SU-DHL-6 (cell line): ENCODE data around the gene SLC38A3.
"Not testable (repeated sequence)": the region's sequence is repeated elsewhere in the genome, so short reads cannot be mapped to it uniquely, and the experiment has no call there.

ENCODE experiments used
- EZH2phosphoT487 ChIP-seq: fragments of 200-600 bp; sonication (generic), shearing (Covaris generic); conservative IDR thresholded peaks from 2 replicates; pipeline ENCODE4 v1.6.1; 2018; ENCODE audit warnings: mild to moderate bottlenecking, antibody characterized with exemption, low read length, moderate library complexity, mixed read lengths
- TF ChIP-seq, protein P1 (sequence below): fragments of 200-600 bp; sonication (generic); IDR thresholded peaks from one replicate; pipeline ENCODE4 v1.5.1; 2017; ENCODE audit warnings: antibody characterized with exemption, mild to moderate bottlenecking, low read length, moderate library complexity; ENCODE audit not compliant: insufficient read depth, poor library complexity, severe bottlenecking

DNA sequence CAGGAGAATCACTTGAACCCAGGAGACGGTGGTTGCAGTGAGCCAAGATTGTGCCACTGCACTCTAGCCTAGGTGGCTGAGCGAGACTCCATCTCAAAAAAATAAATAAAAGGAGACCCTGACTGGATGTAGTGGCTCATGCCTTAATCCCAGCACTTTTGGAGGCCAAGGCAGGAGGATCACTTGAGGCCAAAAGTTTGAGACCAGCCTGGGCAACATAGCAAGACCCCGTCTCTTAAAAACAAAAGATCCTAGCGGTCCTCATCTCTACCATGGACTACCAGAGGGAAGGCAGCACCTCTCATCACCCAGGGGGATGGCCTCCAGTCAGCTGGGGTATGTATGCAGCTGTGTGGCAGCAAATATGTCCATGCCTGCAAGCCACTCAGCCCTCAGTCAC, 57.1 kb downstream of the SLC38A3 start:
- TF ChIP-seq, protein P1, sequence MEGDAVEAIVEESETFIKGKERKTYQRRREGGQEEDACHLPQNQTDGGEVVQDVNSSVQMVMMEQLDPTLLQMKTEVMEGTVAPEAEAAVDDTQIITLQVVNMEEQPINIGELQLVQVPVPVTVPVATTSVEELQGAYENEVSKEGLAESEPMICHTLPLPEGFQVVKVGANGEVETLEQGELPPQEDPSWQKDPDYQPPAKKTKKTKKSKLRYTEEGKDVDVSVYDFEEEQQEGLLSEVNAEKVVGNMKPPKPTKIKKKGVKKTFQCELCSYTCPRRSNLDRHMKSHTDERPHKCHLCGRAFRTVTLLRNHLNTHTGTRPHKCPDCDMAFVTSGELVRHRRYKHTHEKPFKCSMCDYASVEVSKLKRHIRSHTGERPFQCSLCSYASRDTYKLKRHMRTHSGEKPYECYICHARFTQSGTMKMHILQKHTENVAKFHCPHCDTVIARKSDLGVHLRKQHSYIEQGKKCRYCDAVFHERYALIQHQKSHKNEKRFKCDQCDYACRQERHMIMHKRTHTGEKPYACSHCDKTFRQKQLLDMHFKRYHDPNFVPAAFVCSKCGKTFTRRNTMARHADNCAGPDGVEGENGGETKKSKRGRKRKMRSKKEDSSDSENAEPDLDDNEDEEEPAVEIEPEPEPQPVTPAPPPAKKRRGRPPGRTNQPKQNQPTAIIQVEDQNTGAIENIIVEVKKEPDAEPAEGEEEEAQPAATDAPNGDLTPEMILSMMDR = not testable (repeated sequence)
- TF ChIP-seq EZH2phosphoT487 = not testable (repeated sequence)
